ENCODE data around the gene LARGE1. TPM values are rescaled to one million over a fixed set of nuclear protein-coding genes. Genes with fewer than 3 reads are reported as not detected.

Gene LARGE1
- total RNA-seq, 2 donors from 2014 or later, result 80.5 to 101 TPM

GRCh38 chr22:33779243-33779642 is 141.0 kb downstream of the LARGE1 start:
- no peak for DNase-seq (ENCODE audit: low spot score)
- no peaks in the 10 kb centered on the region for H3K36me3 ChIP-seq
- H3K27me3 ChIP-seq, result no peaks in the 10 kb centered on the region
- TF ChIP-seq CTCF (IDR thresholded peaks at IDR 0.05), result no peak
- H3K4me3 ChIP-seq, result no peak overlapping the region
- H3K4me1 ChIP-seq, result peaks cover 0 to 33% of the 10 kb centered on the region in 2 donors
- no peaks in the 10 kb centered on the region for H3K9me3 ChIP-seq
- H3K27ac ChIP-seq, result no peak overlapping the region

- TF ChIP-seq CTCF (IDR thresholded peaks at IDR 0.05), result no peak
- Histone ChIP-seq H3K36me3 (no peaks in the 10 kb centered on the region), H3K27ac (no peak overlapping the region), H3K27me3 (no peaks in the 10 kb centered on the region), H3K4me1 (peaks cover 0 to 30% of the 10 kb centered on the region in 2 donors), H3K9me3 (no peaks in the 10 kb centered on the region), H3K4me3 (no peak overlapping the region)
- no peak for DNase-seq (ENCODE audit: low spot score)
Measured at GRCh38 chr22:33776491-33776890, 143.8 kb downstream of the LARGE1 start.

- no peak for DNase-seq (ENCODE audit: low spot score)
- no peak for TF ChIP-seq CTCF (IDR thresholded peaks at IDR 0.05)
- Histone ChIP-seq H3K9me3 (no peaks in the 10 kb centered on the region), H3K4me3 (no peak overlapping the region), H3K36me3 (no peaks in the 10 kb centered on the region), H3K27ac (peak overlapping the region in 1 of 2 donors; percentile 32), H3K27me3 (no peaks in the 10 kb centered on the region), H3K4me1 (peaks cover 0 to 23% of the 10 kb centered on the region in 2 donors)
Measured at GRCh38 chr22:33774781-33775180, 145.5 kb downstream of the LARGE1 start.

GRCh38 chr22:33772745-33773144 is 147.5 kb downstream of the LARGE1 start:
- H3K9me3 ChIP-seq, result no peaks in the 10 kb centered on the region
- no peak for TF ChIP-seq CTCF (IDR thresholded peaks at IDR 0.05)
- no peaks in the 10 kb centered on the region for H3K36me3 ChIP-seq
- H3K4me1 ChIP-seq, result peaks cover 0 to 23% of the 10 kb centered on the region in 2 donors
- no peak for DNase-seq (ENCODE audit: low spot score)
- no peak overlapping the region for H3K4me3 ChIP-seq
- no peak overlapping the region for H3K27ac ChIP-seq
- no peaks in the 10 kb centered on the region for H3K27me3 ChIP-seq

GRCh38 chr22:33771136-33771535 is 149.1 kb downstream of the LARGE1 start:
- TF ChIP-seq CTCF (IDR thresholded peaks at IDR 0.05), result no peak
- H3K27ac ChIP-seq, result no peak overlapping the region
- H3K9me3 ChIP-seq, result no peaks in the 10 kb centered on the region
- H3K27me3 ChIP-seq, result no peaks in the 10 kb centered on the region
- no peak for DNase-seq (ENCODE audit: low spot score)
- H3K36me3 ChIP-seq, result no peaks in the 10 kb centered on the region
- peaks cover 0 to 18% of the 10 kb centered on the region in 2 donors for H3K4me1 ChIP-seq
- H3K4me3 ChIP-seq, result no peak overlapping the region

GRCh38 chr22:33770723-33771122 is 149.6 kb downstream of the LARGE1 start:
- no peak for TF ChIP-seq CTCF (IDR thresholded peaks at IDR 0.05)
- no peak for DNase-seq (ENCODE audit: low spot score)
- peaks cover 0 to 18% of the 10 kb centered on the region in 2 donors for H3K4me1 ChIP-seq
- H3K27ac ChIP-seq, result no peak overlapping the region
- no peaks in the 10 kb centered on the region for H3K36me3 ChIP-seq
- no peak overlapping the region for H3K4me3 ChIP-seq
- no peaks in the 10 kb centered on the region for H3K27me3 ChIP-seq
- H3K9me3 ChIP-seq, result no peaks in the 10 kb centered on the region

All from right atrium auricular region (tissue), 2 donors.